LNCAP (cell line): ENCODE data around the gene METTL8.

ENCODE experiments used
- CTCF ChIP-seq: fragments of 450-650 bp; IDR thresholded peaks from 2 replicates; pipeline ENCODE4 v1.5.1; 2017; ENCODE audit warnings: mild to moderate bottlenecking

The METTL8 gene, protein sequence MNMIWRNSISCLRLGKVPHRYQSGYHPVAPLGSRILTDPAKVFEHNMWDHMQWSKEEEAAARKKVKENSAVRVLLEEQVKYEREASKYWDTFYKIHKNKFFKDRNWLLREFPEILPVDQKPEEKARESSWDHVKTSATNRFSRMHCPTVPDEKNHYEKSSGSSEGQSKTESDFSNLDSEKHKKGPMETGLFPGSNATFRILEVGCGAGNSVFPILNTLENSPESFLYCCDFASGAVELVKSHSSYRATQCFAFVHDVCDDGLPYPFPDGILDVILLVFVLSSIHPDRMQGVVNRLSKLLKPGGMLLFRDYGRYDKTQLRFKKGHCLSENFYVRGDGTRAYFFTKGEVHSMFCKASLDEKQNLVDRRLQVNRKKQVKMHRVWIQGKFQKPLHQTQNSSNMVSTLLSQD

GRCh38 chr2:171433763-171434012, at the start of gene METTL8:
Gene METTL8 (minus strand): TSS chr2:171433990. CDS start chr2:171392185, 41,805 bp downstream.
- TF ChIP-seq CTCF: no peak; the same call in 1 of the 2 replicates

DNA sequence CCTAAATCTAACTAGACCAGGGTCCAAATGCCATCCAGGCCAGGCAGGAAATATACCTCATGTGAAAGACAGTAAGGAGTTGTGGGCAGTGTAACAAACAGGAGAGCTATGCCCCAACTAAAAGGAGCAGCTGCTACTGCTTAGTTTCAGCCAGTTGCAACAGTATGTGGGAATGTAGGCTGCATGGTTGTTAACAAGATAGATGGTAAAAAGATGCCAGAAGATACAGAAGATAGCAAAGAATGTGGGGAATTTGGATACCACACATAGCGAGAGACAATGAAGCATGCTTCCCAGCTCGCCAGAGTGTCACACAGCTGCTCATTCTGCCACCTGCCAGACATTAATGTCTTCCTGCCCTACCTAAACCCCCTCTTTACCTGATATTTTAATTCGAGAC, 49.1 kb upstream of the METTL8 start:
- no peak for TF ChIP-seq CTCF

GRCh38 chr2:171482308-171482707, 48.5 kb upstream of the METTL8 start:
- TF ChIP-seq CTCF: no peak

GRCh38 chr2:171480908-171481307, 47.1 kb upstream of the METTL8 start:
- no peak for TF ChIP-seq CTCF

GRCh38 chr2:171479154-171479814, 45.5 kb upstream of the METTL8 start:
- no peak for TF ChIP-seq CTCF

DNA sequence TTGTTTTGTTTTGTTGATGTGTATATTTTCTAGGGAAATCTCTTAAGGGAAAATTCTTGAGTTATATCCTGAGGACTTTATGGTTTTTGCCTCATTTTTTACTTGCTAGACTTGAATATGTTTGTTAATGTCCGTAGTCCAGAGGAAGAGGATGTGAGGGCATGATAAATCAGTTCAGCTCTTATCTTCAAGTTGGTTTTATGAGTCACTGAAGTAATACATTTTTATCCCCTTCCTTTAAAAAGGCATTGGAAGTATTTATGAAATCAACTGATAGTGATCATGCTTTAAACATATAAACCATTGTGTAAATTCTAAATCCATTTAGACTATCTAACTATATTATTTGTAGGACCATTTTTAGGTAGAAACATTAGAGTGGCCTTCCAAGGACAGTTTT, 44.6 kb upstream of the METTL8 start:
- no peak for TF ChIP-seq CTCF

- no peak for TF ChIP-seq CTCF
Measured at GRCh38 chr2:171475979-171476378, 42.2 kb upstream of the METTL8 start.
